GM13976 (cell line): ENCODE data around the gene CDC42BPA.

ENCODE experiments used
- DNase-seq: peaks from one replicate; pipeline ENCODE4 v3.0.0; 2012; ENCODE audit warnings: low spot score
- CTCF ChIP-seq: IDR thresholded peaks from 2 replicates; pipeline ENCODE4 v1.5.1; 2012; ENCODE audit warnings: borderline replicate concordance, mild to moderate bottlenecking; ENCODE audit not compliant: insufficient read depth; ENCODE audit errors: extremely low read depth, missing control alignments, control extremely low read depth
- in situ Hi-C: fragments of 300-500 bp; cut with MboI; formaldehyde crosslinking; loops from one replicate; pipeline ENCODE4 v1.12.0; 2022; ENCODE audit warnings: low sequenced_read_pairs, mixed read lengths, inconsistent platforms; ENCODE audit not compliant: unreplicated experiment

Gene CDC42BPA

GRCh38 chr1:227049253-227049652 lies 269.0 kb downstream of the CDC42BPA start:
- in situ Hi-C loops, result no loop called here
- TF ChIP-seq CTCF, result no peak
- DNase-seq, result no peak

GRCh38 chr1:227043755-227044154 lies 274.5 kb downstream of the CDC42BPA start:
- TF ChIP-seq CTCF, result no peak
- no peak for DNase-seq
- in situ Hi-C loops, result no loop called here

- in situ Hi-C loops, result no loop called here
- TF ChIP-seq CTCF, result no peak
- no peak for DNase-seq
These were observed 276.0 kb downstream of the CDC42BPA start for GRCh38 chr1:227042292-227042691.

DNA sequence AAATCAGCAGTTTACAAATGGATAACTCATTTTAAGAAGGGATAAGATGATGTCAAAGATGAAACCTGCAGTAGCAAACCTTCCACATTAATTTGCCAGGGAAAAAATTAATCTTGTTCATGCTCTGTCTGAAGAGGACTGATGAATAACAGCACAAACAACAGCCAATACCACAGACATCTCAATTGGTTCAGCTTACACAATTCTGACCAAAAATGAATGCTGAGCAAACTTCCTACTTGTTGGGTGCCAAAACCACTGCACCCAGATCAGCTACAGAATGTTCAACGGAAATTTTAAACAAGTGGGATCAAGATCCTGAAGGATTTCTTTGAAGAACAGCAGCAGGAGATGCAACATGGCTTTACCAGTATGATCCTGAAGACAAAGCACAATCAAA lies 279.9 kb downstream of the CDC42BPA start:
- no peak for TF ChIP-seq CTCF
- in situ Hi-C loops, result no loop called here
- no peak for DNase-seq

DNA sequence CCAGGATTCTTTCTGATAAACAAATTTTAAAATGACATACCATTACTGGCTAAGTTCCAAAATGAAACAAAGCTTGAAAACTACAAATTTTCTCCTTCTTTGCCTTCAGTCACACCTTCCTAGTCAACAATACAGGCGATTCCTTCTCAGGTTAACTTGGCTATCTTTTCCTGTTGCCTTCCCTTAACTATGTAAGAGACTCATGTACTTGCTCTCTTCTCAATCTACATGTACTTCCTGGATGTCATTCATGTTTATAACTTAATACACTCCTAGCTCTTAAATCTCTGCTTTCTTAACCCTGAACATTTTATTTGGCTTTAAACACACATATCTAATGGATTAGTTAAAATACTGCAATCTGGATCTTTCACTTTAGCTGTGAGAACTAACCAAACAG lies 281.2 kb downstream of the CDC42BPA start:
- in situ Hi-C loops, result no loop called here
- no peak for TF ChIP-seq CTCF
- no peak for DNase-seq

DNA sequence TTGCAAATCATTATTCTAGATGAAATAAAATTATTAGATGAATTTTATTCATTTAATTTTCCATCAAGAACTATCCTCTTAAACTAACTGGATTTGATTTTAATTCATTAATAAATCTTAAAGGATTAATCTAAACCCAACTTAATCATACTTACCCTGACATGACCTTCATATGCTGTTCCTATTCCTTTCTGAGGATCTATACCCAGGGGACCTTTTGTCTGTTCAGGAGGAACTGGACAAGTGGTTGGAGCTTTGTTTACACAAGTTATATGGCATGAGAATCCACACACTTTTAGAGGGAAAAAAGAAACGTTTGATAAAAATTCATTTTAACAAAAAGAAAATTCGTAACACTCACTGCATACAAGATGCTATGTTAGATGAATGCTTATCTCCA lies 283.0 kb downstream of the CDC42BPA start:
- TF ChIP-seq CTCF, result no peak
- in situ Hi-C loops, result no loop called here
- DNase-seq, result no peak

- in situ Hi-C loops, result no loop called here
- no peak for DNase-seq
- no peak for TF ChIP-seq CTCF
These were observed 284.4 kb downstream of the CDC42BPA start for GRCh38 chr1:227033880-227034279.
